Effector CD4-positive, alpha-beta T cell (primary cell): ENCODE measurements around the gene TAPT1.
"Not testable (repeated sequence)": the region's sequence is repeated elsewhere in the genome, so short reads cannot be mapped to it uniquely, and the experiment has no call there.

ENCODE experiments used
- DNase-seq: peaks from one replicate; pipeline ENCODE4 v3.0.0-alpha.2; 2020

Gene TAPT1

DNA sequence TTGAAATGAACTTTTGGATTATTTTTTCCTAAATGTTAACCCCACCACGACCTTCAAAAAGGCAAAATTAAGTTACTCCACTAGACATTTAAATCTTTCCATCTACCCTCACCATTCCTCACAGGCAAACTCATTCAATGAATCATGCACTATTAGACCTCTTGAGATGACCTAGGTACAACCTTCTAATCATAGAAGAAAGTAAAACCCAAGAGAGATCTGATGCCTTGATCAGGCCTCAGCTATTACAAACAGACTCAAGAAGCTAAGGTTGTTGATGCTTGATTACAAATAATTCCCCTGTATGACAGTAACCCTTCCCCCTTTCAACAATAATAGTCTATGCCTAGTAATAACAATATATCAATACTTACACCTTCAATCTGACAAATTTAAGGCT, 18.9 kb downstream of the TAPT1 start:
- no peak for DNase-seq

DNA sequence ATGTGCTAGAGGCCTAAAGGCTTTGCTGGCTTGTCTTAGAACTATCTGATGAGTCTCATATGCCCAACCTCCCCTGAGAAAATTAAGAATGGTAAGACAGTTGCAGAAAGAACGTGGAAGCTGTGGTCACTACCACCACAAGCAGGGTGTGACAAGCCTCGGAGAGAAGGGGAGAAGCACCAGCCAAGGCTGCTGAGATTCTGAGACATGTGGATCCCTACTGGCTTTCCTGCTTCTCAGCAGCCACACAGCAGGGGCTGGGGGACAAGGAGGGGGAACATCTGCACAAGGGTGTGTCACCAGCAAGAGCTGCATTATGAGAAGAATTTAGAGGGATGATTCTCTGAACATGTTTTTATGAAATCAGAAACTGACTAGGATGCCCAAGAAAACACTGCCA, 19.4 kb downstream of the TAPT1 start:
- DNase-seq = no peak

- no peak for DNase-seq
Measured at GRCh38 chr4:16206301-16206700, 20.0 kb downstream of the TAPT1 start.

DNA sequence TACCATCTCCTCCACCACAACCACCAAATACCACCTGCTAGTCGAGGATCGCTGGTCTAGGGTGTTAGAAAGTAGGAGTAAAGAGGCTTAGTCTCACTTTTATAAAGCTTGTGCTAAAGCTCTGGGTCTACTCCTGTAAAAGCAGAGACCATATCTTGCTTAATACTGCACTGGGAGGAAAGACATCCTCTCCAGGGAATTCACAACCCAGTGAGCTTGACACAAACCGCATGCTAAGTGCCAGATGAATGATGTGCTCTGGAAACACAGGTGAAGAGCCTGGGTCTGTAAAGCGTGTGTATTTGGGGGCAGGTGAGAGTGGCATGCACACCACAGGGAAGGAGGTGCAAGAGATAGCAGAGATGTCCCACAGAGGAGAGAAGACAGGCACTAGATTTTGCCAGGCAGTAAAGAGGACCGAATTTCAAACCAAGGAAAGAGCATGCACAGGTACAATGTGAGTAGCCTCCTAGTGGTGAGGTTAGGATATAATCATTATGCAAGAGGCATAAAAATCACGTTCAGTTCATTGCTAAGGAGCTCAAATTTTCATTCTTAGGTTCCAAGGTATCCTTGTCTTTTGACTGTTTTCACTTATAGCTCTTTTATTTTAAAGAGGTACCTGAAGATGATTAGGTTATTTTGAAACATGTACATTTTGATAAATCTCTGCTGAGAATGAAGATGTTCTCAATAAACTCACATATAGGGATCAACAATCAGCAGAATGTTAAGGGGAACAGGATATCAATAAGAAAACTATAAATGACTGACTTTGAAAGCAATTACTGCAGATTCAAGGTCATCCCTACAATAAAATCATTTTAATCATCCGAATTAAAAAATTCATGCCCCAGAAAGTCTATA, 20.7 kb downstream of the TAPT1 start:
- DNase-seq = no peak

DNA sequence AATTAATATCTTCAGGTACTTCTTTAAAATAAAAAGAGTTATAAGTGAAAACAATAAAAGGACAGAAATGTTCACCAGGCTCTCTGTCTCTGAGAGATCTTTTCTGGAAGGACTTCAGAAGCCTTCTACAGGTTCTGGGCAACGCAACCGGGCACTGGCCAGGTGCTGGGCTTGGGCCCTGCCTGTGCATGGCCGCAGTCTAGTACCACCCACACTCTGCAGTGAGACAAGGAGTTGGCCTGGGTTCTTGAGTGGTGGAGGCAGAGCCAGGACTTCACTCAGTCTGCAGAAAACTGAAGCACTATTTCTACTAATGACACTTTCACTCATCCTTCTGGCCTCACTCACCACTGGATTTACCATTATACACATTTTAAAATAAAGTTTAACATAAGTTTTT, 21.8 kb downstream of the TAPT1 start:
- no peak for DNase-seq

GRCh38 chr4:16203083-16203482, 23.2 kb downstream of the TAPT1 start:
- no peak for DNase-seq

- DNase-seq = no peak
Measured at GRCh38 chr4:16202598-16202997, 23.7 kb downstream of the TAPT1 start.

GRCh38 chr4:16199093-16199492, 27.2 kb downstream of the TAPT1 start:
- no peak for DNase-seq

DNA sequence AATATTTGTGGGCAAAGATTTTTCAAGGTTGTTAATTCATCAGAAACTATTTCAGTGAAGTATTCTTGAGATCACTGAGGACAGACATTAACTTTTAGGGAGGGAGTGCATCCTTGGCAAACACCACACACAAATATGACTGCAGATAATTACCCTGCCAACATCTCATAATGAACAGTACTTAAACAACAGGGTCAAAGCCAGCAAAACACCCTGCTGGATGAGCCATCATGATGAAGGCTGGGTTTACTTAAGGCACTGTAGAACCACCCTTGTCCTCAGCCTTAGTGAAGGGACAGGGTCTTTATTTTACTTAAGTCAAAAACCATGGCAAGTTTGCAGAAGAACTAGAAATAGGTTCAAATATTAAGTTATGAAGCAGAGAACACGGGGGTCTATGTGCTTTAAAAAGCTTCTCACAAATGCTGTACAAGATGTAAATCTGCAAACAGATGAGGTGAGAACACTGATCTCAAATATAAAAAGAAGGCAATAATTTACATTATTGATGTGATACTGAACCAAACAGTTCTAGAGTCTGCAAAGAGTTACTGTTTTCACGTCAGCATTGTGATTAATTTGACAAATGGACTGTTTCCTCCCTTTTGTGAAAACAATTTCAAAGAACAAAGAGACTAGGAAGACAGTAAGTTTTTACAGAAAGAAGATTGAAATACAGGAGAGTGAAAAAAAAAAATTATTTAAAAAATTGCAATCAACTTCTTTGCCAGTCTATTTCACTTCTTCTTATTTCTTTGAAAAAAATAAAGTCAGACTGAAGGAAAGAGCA, 28.2 kb downstream of the TAPT1 start:
- DNase-seq = no peak

DNA sequence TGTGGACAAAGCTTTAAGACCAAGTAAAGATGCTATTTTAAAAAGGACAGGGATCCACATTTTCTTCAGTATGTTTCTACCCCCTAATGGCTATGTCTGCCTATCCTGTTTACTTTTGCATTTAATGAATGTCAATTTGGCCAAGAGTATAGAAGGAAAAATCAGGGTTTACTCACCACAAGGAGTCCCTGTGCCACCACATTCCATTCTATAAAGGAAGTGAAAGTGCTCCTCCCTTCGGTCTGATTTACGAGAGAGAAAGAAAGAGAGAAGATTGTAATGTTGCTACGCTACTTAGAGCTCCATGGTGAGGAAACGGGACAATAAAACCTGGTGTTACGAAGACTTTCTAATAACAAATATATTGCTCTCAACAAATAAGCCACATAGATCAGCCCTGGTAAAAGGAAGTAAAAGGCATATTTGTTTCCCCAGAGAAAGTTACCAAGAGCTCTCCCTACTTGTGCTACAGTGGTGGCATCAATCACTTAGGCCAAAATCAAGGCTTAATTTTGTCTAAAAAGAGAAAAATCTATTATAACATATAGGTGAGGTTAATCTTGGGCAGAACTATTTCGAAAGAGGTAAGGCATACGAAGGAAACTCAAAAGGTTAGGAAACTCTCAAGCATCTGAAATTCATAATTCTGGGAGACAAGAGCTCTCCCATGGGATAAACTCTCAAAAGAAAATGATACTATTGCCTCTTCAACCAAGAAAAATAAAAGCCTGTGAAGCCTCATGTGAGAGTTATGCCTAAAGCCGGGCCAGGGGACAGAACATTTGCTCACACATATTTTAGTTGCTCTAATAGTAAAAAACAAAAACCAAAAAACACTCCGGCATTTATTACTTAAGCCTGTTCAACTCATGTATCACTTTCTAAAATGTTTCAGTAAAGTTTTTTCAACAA, 29.5 kb downstream of the TAPT1 start:
- DNase-seq = no peak

DNA sequence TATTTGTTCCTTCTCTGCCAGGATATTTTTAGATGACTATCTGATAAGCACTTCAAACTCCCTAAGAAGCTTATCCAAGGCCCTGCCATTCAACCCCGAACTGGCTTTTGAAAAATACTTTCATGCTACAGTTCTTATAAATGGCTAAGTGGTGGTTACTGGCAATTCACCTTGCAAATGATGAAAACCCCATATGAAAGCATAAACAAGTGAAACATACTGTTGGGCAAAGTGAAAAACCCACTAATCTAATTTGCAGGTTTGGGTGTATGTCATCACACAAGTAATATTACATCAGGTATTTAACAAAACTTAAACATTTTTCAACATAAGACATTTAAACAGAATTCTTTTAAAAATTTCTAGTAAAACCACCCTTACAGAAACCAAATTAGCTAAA, 31.1 kb downstream of the TAPT1 start:
- no peak for DNase-seq

GRCh38 chr4:16194798-16195197, 31.5 kb downstream of the TAPT1 start:
- DNase-seq = not testable (repeated sequence)

GRCh38 chr4:16194214-16194613, 32.1 kb downstream of the TAPT1 start:
- DNase-seq = no peak

- DNase-seq = no peak
Measured at GRCh38 chr4:16192631-16193518, 33.4 kb downstream of the TAPT1 start.

GRCh38 chr4:16192057-16192456, 34.2 kb downstream of the TAPT1 start:
- DNase-seq = no peak

GRCh38 chr4:16187455-16187854, 38.8 kb downstream of the TAPT1 start:
- no peak for DNase-seq

DNA sequence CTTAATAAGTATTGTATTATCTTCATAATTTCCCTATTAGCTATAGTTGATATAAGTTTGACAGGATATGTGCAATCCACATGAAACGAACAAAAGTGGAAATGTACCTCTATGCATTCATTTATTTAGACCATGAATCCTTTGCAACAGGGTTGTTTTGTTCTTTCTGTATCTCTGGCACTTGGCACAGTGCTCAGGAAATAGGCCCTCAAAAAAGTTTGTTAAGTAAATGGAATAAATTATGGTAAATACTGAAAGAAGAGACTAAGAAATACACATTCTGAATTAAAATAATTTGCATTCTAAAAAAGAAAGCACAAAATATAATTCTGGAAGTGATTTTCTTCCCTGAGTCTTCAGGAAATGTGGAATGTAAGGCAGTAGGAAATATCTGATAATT, 39.3 kb downstream of the TAPT1 start:
- DNase-seq = no peak

GRCh38 chr4:16183604-16184003, 42.7 kb downstream of the TAPT1 start:
- no peak for DNase-seq

DNA sequence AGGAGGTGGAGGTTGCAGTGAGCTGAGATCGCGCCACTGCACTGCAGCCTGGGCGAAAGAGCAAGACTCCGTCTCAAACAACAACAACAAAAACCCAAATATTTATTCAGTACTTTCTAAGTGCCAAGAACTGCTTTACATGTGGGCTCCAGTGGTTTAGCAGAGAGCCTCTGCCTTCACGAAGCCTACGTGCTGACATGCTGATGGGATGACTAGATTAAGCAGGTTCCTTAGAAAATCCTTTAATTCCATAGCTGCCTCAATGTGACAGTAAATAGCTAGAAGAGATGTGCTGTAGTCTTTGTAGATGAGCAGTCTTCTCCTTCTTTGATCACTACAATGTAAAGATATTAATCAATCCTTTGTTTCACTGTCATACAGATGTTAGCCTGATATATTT, 49.6 kb downstream of the TAPT1 start:
- no peak for DNase-seq

- no peak for DNase-seq
Measured at GRCh38 chr4:16171831-16172230, 54.4 kb downstream of the TAPT1 start.

DNA sequence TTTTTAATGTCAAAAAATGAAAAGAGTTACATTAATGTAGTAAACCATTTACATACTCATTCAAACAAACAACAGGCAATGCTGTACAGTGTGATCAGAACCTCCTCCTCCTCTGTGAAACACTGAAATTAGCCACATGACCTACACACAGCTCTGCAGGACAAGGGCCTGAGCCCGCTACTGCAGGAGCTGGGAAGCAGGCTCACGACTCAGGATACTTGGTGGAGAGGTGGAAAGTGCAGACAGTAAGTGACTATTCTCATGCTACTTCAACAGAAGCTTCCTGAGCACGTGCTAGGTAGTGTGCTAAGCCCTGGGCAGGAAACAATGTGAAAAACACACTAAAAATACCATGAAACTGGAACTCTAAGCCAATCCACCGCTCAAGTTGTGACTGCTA, 56.8 kb downstream of the TAPT1 start:
- DNase-seq = no peak
